SU-DHL-6 (cell line): ENCODE measurements around the gene FOXP2.

Experiments
- CTCF ChIP-seq: fragments of 200-600 bp; sonication (generic); IDR thresholded peaks from one replicate; pipeline ENCODE4 v1.5.1; 2017; ENCODE audit warnings: antibody characterized with exemption, mild to moderate bottlenecking, low read length, moderate library complexity; ENCODE audit not compliant: insufficient read depth, poor library complexity, severe bottlenecking
- EZH2phosphoT487 ChIP-seq: fragments of 200-600 bp; sonication (generic), shearing (Covaris generic); conservative IDR thresholded peaks from 2 replicates; pipeline ENCODE4 v1.6.1; 2018; ENCODE audit warnings: mild to moderate bottlenecking, antibody characterized with exemption, low read length, moderate library complexity, mixed read lengths

GRCh38 chr7:114567416-114567815 is 152.8 kb downstream of the FOXP2 start:
- TF ChIP-seq CTCF (no peak), EZH2phosphoT487 (no peak)
